Measurements from ENCODE around the gene ZMIZ1. TPM values are rescaled to one million over a fixed set of nuclear protein-coding genes. Genes with fewer than 3 reads are reported as not detected.
A peak's percentile ranks its signal among the peaks of the same experiment; 100 is the strongest.

ZMIZ1 gene
- total RNA-seq, 5 donors from 2014 or later (not counting 1 experiment from before 2014, with no cell fraction given), result 16.8 to 27.1 (median 21.2) TPM

GRCh38 chr10:79289801-79290200, 221.0 kb downstream of the ZMIZ1 start:
- Histone ChIP-seq H3K4me1 (ENCODE audit: control insufficient read depth in 1 of 2, extremely low read depth in 1 of 2, insufficient read depth in 2 of 2, low read length in 2 of 2) (peaks cover 12 to 49% of the 10 kb centered on the region in 2 experiments), H3K27ac (ENCODE audit: low read length) (no peak overlapping the region), H3K27me3 (replicated peaks in 1 of 2; ENCODE audit: control insufficient read depth in 2 of 2, extremely low read depth in 1 of 2, insufficient read depth in 2 of 2, low read length in 1 of 2) (no peaks in the 10 kb centered on the region), H3K4me3 (ENCODE audit: control insufficient read depth in 1 of 2, extremely low read depth in 1 of 2, low read length in 1 of 2) (no peak overlapping the region), H3K36me3 (ENCODE audit: control insufficient read depth in 2 of 2, extremely low read depth in 1 of 2, insufficient read depth in 1 of 2, low read length in 1 of 2) (peaks cover 9 to 21% of the 10 kb centered on the region in 2 donors), H3K9me3 (no peaks in the 10 kb centered on the region)
- peak overlapping the region; percentile 52 to 82 for H3K27ac Mint-ChIP-seq
- CTCF ChIA-PET, result no interaction called here
- H3K4me1 Mint-ChIP-seq, result peaks cover 26 to 45% (median 28%) of the 10 kb centered on the region in 3 donors
- no peaks in the 10 kb centered on the region for H3K9me3 Mint-ChIP-seq
- DNase-seq, result no peak
- H3K36me3 Mint-ChIP-seq, result peaks cover 16% of the 10 kb centered on the region
- POLR2A ChIA-PET, result no interaction called here
- H3K27me3 Mint-ChIP-seq, result no peaks in the 10 kb centered on the region
- 97% methylated on average over 5 of the region's 6 CpGs for WGBS (ENCODE audit: insufficient coverage)
- no peak overlapping the region for H3K4me3 Mint-ChIP-seq
- no peak for ATAC-seq (replicated peaks in 1 of 4)

GRCh38 chr10:79292026-79292766, 223.4 kb downstream of the ZMIZ1 start:
- H3K36me3 Mint-ChIP-seq, result peaks cover 33% of the 10 kb centered on the region
- POLR2A ChIA-PET, result no interaction called here

GRCh38 chr10:79292891-79293746, 224.4 kb downstream of the ZMIZ1 start:
- H3K4me3 ChIP-seq (ENCODE audit: control insufficient read depth in 1 of 2, extremely low read depth in 1 of 2, low read length in 1 of 2), result no peak overlapping the region
- Mint-ChIP-seq H3K27me3 (no peaks in the 10 kb centered on the region), H3K27ac (no peak overlapping the region), H3K9me3 (no peaks in the 10 kb centered on the region), H3K4me3 (no peak overlapping the region), H3K4me1 (peaks cover 0 to 16% (median 0%) of the 10 kb centered on the region in 3 donors), H3K36me3 (peaks cover 33% of the 10 kb centered on the region)
- WGBS (ENCODE audit: insufficient coverage), result 75% methylated on average over 10 of the region's 24 CpGs
- ChIA-PET POLR2A (no interaction called here), CTCF (interaction anchor here in 1 of 2 donors (0.7 kb wide), 1 partner anchor 29 kb away, joined by 6 read pairs; no protein-coding TSS in a partner anchor)
- no peak overlapping the region for H3K27ac ChIP-seq (ENCODE audit: low read length)
- H3K27me3 ChIP-seq (replicated peaks in 1 of 2; ENCODE audit: control insufficient read depth in 2 of 2, extremely low read depth in 1 of 2, insufficient read depth in 2 of 2, low read length in 1 of 2), result no peaks in the 10 kb centered on the region
- peaks cover 22 to 36% of the 10 kb centered on the region in 2 donors for H3K36me3 ChIP-seq (ENCODE audit: control insufficient read depth in 2 of 2, extremely low read depth in 1 of 2, insufficient read depth in 1 of 2, low read length in 1 of 2)
- ATAC-seq (replicated peaks in 1 of 4), result peak in 2 of 4 experiments; percentile 58 to 60
- no peaks in the 10 kb centered on the region for H3K9me3 ChIP-seq
- peaks cover 0 to 17% of the 10 kb centered on the region in 2 experiments for H3K4me1 ChIP-seq (ENCODE audit: control insufficient read depth in 1 of 2, extremely low read depth in 1 of 2, insufficient read depth in 2 of 2, low read length in 2 of 2)
- peak in 8 of 35 experiments; percentile 15 to 51 (median 26) for DNase-seq

More at GRCh38 chr10:79292026-79292766, 223.4 kb downstream of the ZMIZ1 start:
- 91% methylated on average over 12 of the region's 14 CpGs for WGBS (ENCODE audit: insufficient coverage)
- Histone ChIP-seq H3K9me3 (no peaks in the 10 kb centered on the region), H3K4me1 (ENCODE audit: control insufficient read depth in 1 of 2, extremely low read depth in 1 of 2, insufficient read depth in 2 of 2, low read length in 2 of 2) (peaks cover 0 to 25% of the 10 kb centered on the region in 2 experiments), H3K4me3 (ENCODE audit: control insufficient read depth in 1 of 2, extremely low read depth in 1 of 2, low read length in 1 of 2) (no peak overlapping the region), H3K27ac (ENCODE audit: low read length) (no peak overlapping the region), H3K27me3 (replicated peaks in 1 of 2; ENCODE audit: control insufficient read depth in 2 of 2, extremely low read depth in 1 of 2, insufficient read depth in 2 of 2, low read length in 1 of 2) (no peaks in the 10 kb centered on the region), H3K36me3 (ENCODE audit: control insufficient read depth in 2 of 2, extremely low read depth in 1 of 2, insufficient read depth in 1 of 2, low read length in 1 of 2) (peaks cover 14 to 26% of the 10 kb centered on the region in 2 donors)
- no peak overlapping the region for H3K27ac Mint-ChIP-seq
- ATAC-seq (replicated peaks in 1 of 4) (no peak), DNase-seq (no peak)
- H3K9me3 Mint-ChIP-seq, result no peaks in the 10 kb centered on the region
- peaks cover 2 to 24% (median 6%) of the 10 kb centered on the region in 3 donors for H3K4me1 Mint-ChIP-seq
- no peaks in the 10 kb centered on the region for H3K27me3 Mint-ChIP-seq
- CTCF ChIA-PET, result no interaction called here
- H3K4me3 Mint-ChIP-seq, result no peak overlapping the region

- peaks cover 33% of the 10 kb centered on the region for H3K36me3 Mint-ChIP-seq
- Histone ChIP-seq H3K4me1 (ENCODE audit: control insufficient read depth in 1 of 2, extremely low read depth in 1 of 2, insufficient read depth in 2 of 2, low read length in 2 of 2) (peaks cover 0 to 11% of the 10 kb centered on the region in 2 experiments), H3K4me3 (ENCODE audit: control insufficient read depth in 1 of 2, extremely low read depth in 1 of 2, low read length in 1 of 2) (no peak overlapping the region), H3K27me3 (replicated peaks in 1 of 2; ENCODE audit: control insufficient read depth in 2 of 2, extremely low read depth in 1 of 2, insufficient read depth in 2 of 2, low read length in 1 of 2) (no peaks in the 10 kb centered on the region), H3K27ac (ENCODE audit: low read length) (no peak overlapping the region), H3K9me3 (no peaks in the 10 kb centered on the region), H3K36me3 (ENCODE audit: control insufficient read depth in 2 of 2, extremely low read depth in 1 of 2, insufficient read depth in 1 of 2, low read length in 1 of 2) (peaks cover 28 to 44% of the 10 kb centered on the region in 2 donors)
- WGBS (ENCODE audit: insufficient coverage), result 92% methylated on average over 8 of the region's 11 CpGs
- ChIA-PET CTCF (no interaction called here), POLR2A (no interaction called here)
- H3K27ac Mint-ChIP-seq, result no peak overlapping the region
- H3K4me1 Mint-ChIP-seq, result peaks cover 0 to 12% (median 0%) of the 10 kb centered on the region in 3 donors
- DNase-seq (peak in 1 of 35 experiments; percentile 42), ATAC-seq (replicated peaks in 1 of 4) (no peak)
- H3K9me3 Mint-ChIP-seq, result no peaks in the 10 kb centered on the region
- H3K27me3 Mint-ChIP-seq, result no peaks in the 10 kb centered on the region
- H3K4me3 Mint-ChIP-seq, result no peak overlapping the region
Observed at GRCh38 chr10:79293841-79294581, 225.2 kb downstream of the ZMIZ1 start.

- H3K4me1 Mint-ChIP-seq, result peaks cover 0 to 12% (median 0%) of the 10 kb centered on the region in 3 donors
- H3K9me3 Mint-ChIP-seq, result no peaks in the 10 kb centered on the region
- Histone ChIP-seq H3K9me3 (no peaks in the 10 kb centered on the region), H3K27ac (ENCODE audit: low read length) (no peak overlapping the region), H3K4me3 (ENCODE audit: control insufficient read depth in 1 of 2, extremely low read depth in 1 of 2, low read length in 1 of 2) (no peak overlapping the region), H3K36me3 (ENCODE audit: control insufficient read depth in 2 of 2, extremely low read depth in 1 of 2, insufficient read depth in 1 of 2, low read length in 1 of 2) (peaks cover 22 to 56% of the 10 kb centered on the region in 2 donors), H3K27me3 (replicated peaks in 1 of 2; ENCODE audit: control insufficient read depth in 2 of 2, extremely low read depth in 1 of 2, insufficient read depth in 2 of 2, low read length in 1 of 2) (no peaks in the 10 kb centered on the region), H3K4me1 (ENCODE audit: control insufficient read depth in 1 of 2, extremely low read depth in 1 of 2, insufficient read depth in 2 of 2, low read length in 2 of 2) (peaks cover 0 to 11% of the 10 kb centered on the region in 2 experiments)
- WGBS (ENCODE audit: insufficient coverage), result no CpG with 5 or more reads among the region's 5 CpGs
- H3K4me3 Mint-ChIP-seq, result no peak overlapping the region
- no peaks in the 10 kb centered on the region for H3K27me3 Mint-ChIP-seq
- POLR2A ChIA-PET, result no interaction called here
- peak overlapping the region in 1 of 2 donors; percentile 52 for H3K27ac Mint-ChIP-seq
- no peak for ATAC-seq (replicated peaks in 1 of 4)
- DNase-seq, result peak in 1 of 35 experiments; percentile 33
- CTCF ChIA-PET, result no interaction called here
- peaks cover 37% of the 10 kb centered on the region for H3K36me3 Mint-ChIP-seq
Observed at GRCh38 chr10:79295563-79295962, 226.8 kb downstream of the ZMIZ1 start.

- no peak overlapping the region for H3K4me3 ChIP-seq (ENCODE audit: control insufficient read depth in 1 of 2, extremely low read depth in 1 of 2, low read length in 1 of 2)
- CTCF ChIA-PET, result no interaction called here
- POLR2A ChIA-PET, result no interaction called here
- peaks cover 0 to 12% (median 0%) of the 10 kb centered on the region in 3 donors for H3K4me1 Mint-ChIP-seq
- H3K9me3 Mint-ChIP-seq, result no peaks in the 10 kb centered on the region
- H3K4me1 ChIP-seq (ENCODE audit: control insufficient read depth in 1 of 2, extremely low read depth in 1 of 2, insufficient read depth in 2 of 2, low read length in 2 of 2), result peaks cover 0 to 11% of the 10 kb centered on the region in 2 experiments
- no peaks in the 10 kb centered on the region for H3K27me3 Mint-ChIP-seq
- peaks cover 38% of the 10 kb centered on the region for H3K36me3 Mint-ChIP-seq
- no peak overlapping the region for H3K27ac ChIP-seq (ENCODE audit: low read length)
- no peak overlapping the region for H3K27ac Mint-ChIP-seq
- H3K36me3 ChIP-seq (ENCODE audit: control insufficient read depth in 2 of 2, extremely low read depth in 1 of 2, insufficient read depth in 1 of 2, low read length in 1 of 2), result peaks cover 24 to 57% of the 10 kb centered on the region in 2 donors
- H3K9me3 ChIP-seq, result no peaks in the 10 kb centered on the region
- H3K27me3 ChIP-seq (replicated peaks in 1 of 2; ENCODE audit: control insufficient read depth in 2 of 2, extremely low read depth in 1 of 2, insufficient read depth in 2 of 2, low read length in 1 of 2), result no peaks in the 10 kb centered on the region
- no peak overlapping the region for H3K4me3 Mint-ChIP-seq
- DNase-seq (no peak), ATAC-seq (replicated peaks in 1 of 4) (no peak)
- WGBS (ENCODE audit: insufficient coverage), result 97% methylated on average over 13 of the region's 14 CpGs
Observed at GRCh38 chr10:79296431-79296830, 227.7 kb downstream of the ZMIZ1 start.

Data from T-cell (primary cell).